GM19240 (cell line): ENCODE results near the gene ADCYAP1R1.

Experiments
- DNase-seq: peaks from one replicate; pipeline ENCODE4 v3.0.0; 2011; ENCODE audit warnings: low spot score; ENCODE audit not compliant: insufficient read length

ADCYAP1R1 gene

GRCh38 chr7:31067491-31067890 is 15.4 kb downstream of the ADCYAP1R1 start:
- no peak for DNase-seq

- no peak for DNase-seq
Observed at GRCh38 chr7:31068006-31068675, 16.0 kb downstream of the ADCYAP1R1 start.

- DNase-seq = no peak
Observed at GRCh38 chr7:31069860-31070555, 17.9 kb downstream of the ADCYAP1R1 start.

GRCh38 chr7:31070991-31071644 is 19.0 kb downstream of the ADCYAP1R1 start:
- DNase-seq = no peak

- DNase-seq = no peak
Observed at GRCh38 chr7:31071645-31072029, 19.5 kb downstream of the ADCYAP1R1 start.

GRCh38 chr7:31073326-31074119 is 21.4 kb downstream of the ADCYAP1R1 start:
- no peak for DNase-seq

- no peak for DNase-seq
Observed at GRCh38 chr7:31074120-31074383, 21.9 kb downstream of the ADCYAP1R1 start.

- no peak for DNase-seq
Observed at GRCh38 chr7:31074403-31075085, 22.4 kb downstream of the ADCYAP1R1 start.

- no peak for DNase-seq
Observed at GRCh38 chr7:31075086-31075405, 22.9 kb downstream of the ADCYAP1R1 start.

- no peak for DNase-seq
Observed at GRCh38 chr7:31076051-31076450, 23.9 kb downstream of the ADCYAP1R1 start.

GRCh38 chr7:31076641-31077310 is 24.7 kb downstream of the ADCYAP1R1 start:
- no peak for DNase-seq

GRCh38 chr7:31077484-31078362 is 25.6 kb downstream of the ADCYAP1R1 start:
- no peak for DNase-seq

GRCh38 chr7:31078363-31078990 is 26.4 kb downstream of the ADCYAP1R1 start:
- no peak for DNase-seq

- DNase-seq = no peak
Observed at GRCh38 chr7:31079126-31079823, 27.2 kb downstream of the ADCYAP1R1 start.

GRCh38 chr7:31079824-31080511 is 27.9 kb downstream of the ADCYAP1R1 start:
- DNase-seq = no peak

- no peak for DNase-seq
Observed at GRCh38 chr7:31080763-31081162, 28.7 kb downstream of the ADCYAP1R1 start.

- no peak for DNase-seq
Observed at GRCh38 chr7:31082017-31082416, 29.9 kb downstream of the ADCYAP1R1 start.

- DNase-seq = no peak
Observed at GRCh38 chr7:31082447-31082846, 30.3 kb downstream of the ADCYAP1R1 start.
